ENCODE measurements around the gene ETV6.

Gene ETV6

DNA sequence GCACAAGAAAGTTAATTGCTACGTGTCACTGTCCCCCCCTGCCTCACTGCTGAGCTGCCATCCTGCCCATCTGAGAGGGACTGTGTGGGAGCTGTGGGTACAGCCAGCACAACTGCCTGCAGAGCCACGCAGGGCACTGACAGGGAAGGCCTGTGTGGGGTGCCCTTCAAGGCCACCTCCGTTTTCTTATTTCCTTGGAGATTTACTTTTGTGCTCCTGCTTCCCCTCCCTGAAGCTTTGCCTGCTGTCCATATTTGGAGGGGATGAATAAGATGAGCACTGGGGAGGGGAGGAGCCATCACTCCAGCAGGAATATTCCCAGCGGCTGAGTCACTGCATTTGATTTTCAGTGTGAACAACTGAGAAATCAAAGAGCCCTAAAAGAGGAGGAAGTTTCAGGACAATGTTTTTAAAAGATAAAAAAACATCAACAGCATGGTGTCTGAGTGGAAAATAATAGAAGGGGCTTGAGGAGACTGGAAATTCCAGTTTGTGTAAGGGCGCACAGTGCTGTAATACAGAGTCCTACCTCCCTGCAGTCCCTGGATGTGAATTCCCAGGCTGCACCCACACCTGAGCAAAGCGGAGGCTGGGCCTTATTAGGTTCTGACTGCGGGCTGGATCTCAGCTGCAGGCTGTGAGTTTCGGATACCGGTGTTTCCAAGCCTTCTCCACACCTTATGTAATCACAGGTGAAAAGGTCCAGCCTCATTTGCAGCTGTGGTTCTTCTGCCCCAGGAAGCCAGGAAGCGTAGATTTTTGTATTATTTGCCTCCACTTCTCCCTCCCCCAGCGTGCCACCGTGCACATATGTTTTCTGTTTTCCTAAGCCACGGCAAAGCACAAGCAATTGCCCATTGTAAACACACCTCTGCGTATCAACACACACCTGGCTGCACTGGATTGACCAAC is 228.7 kb downstream of the ETV6 start:
- no peak for DNase-seq (ENCODE audit: low read depth in 2 of 3, low spot score in 2 of 3)

DNA sequence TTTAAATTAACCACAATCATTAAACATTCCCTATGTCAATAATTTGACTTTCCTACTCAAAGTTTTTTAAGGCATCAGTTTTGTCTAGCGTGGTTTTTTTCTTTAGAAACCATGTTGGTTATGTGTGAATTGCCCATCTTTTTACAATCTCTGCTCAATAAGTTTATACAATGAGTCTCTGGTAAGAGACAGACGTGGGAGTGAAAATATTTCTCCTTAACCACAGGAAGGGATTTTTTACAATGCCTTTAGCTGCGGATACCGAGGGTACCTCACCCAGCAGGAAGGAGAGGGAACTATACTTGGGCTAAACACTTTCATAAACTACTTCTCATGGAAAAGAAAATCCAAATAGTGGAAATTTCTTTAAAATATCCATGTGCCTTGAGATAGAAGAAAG is 229.8 kb downstream of the ETV6 start:
- no peak for DNase-seq (ENCODE audit: low read depth in 2 of 3, low spot score in 2 of 3)

DNA sequence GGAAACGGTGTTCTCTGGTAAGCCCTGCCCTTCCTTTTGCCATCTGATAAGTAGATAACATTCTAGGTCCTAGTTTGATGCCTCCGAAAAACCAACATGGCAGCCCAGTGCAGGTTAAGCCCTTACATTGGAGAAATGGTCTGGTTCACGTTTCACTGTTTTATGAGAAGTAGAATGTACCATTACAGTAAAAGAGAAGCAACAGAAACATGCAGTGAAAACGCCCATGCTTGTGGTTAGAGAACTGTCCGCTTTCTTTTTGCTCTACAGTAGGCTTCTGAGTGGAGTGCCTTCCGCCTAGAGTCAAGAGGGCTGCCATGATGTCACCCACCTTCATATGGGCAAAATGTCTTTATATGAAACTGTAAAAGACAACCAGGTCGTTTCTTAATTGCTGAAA is 230.9 kb downstream of the ETV6 start:
- DNase-seq (ENCODE audit: low read depth in 2 of 3, low spot score in 2 of 3): no peak

DNA sequence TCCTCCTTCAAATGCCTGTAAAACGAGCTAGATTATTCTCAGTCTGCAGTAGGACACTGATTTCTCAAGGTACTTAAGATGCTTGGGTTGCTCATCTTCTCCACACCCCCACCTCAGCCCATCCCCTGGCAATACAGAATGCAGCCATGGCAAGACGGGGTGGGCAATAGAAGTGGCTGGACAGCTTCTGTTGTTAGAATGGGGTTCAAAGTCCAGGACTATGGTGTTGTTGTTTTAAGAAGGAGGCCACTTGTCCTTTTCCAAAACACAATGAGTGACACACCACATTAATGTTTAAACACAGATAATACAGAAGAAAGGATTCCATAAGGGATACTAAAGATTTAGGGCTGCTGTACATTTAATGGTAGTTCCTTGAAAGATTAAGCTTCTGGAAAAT is 232.4 kb downstream of the ETV6 start:
- no peak for DNase-seq (ENCODE audit: low read depth in 2 of 3, low spot score in 2 of 3)

DNA sequence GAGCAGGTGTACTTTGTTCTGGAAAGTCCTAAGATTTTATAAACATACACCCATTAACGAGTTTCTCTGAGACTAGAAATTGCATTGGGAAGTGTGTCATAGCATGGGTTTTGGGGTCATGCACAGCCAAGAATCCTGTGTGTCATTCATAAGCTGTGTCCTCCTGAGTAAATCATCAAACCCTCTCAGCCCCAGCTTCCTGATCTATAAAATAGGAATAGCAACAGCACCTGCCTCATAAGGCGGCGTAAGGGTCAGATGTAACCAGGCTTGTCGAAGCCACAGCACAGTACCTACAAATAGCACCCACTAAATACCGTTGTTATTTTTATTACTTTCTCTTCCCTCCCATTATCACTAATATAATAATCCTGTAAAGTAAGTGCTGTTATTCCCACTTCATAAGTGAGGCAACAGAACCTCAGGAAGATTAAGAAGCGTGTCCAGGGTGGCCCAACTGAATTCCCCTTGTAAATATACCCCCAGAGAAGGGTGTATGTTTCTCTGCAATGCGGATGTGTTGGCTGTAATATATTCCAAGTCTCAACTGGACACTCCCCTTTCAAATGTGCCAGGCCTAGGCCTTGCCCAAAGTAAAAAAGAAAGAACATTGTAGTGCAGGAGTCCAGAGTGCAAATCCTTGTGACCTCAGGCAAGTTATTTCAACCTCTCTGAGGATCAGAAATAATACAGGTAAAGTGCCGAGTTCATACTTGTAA is 233.0 kb downstream of the ETV6 start:
- no peak for DNase-seq (ENCODE audit: low read depth in 2 of 3, low spot score in 2 of 3)

DNA sequence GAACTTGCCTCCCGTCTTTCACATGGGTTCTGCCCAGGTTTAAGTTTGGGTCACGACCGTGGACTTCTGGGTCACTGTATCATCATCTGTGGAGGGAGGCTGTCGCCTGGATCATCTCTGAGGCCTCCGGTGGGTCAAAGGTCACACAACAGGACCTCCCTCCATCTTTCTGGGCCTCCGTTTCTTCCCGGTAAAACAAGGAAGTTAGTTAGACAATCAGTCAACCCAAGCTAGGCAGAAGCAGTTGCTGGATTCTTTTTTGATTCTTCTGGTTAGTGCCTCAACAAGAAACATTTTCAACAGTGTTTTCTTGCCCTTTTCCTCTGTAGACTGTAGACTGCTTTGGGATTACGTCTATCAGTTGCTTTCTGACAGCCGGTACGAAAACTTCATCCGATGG is 234.6 kb downstream of the ETV6 start:
- no peak for DNase-seq (ENCODE audit: low read depth in 2 of 3, low spot score in 2 of 3)

DNA sequence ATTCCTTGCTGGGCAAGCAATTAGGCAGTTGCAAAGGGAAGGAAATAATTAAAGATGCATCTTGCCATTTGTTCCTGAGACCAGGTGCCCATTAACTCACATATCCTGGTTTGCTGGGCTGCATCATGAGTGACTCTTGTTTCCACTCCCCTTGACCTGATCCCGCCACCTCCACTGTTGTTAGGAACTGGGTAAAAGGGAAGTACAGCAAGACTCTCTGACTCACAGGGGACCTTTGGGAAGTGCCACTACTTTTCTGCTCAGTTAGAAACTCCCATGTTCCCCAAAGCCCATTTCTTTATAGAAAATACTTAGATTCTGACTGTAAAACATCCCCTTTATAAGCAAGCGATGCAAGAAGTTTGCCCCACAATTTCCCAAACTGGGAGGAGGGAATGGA is 235.2 kb downstream of the ETV6 start:
- DNase-seq (ENCODE audit: low read depth in 2 of 3, low spot score in 2 of 3): no peak

DNA sequence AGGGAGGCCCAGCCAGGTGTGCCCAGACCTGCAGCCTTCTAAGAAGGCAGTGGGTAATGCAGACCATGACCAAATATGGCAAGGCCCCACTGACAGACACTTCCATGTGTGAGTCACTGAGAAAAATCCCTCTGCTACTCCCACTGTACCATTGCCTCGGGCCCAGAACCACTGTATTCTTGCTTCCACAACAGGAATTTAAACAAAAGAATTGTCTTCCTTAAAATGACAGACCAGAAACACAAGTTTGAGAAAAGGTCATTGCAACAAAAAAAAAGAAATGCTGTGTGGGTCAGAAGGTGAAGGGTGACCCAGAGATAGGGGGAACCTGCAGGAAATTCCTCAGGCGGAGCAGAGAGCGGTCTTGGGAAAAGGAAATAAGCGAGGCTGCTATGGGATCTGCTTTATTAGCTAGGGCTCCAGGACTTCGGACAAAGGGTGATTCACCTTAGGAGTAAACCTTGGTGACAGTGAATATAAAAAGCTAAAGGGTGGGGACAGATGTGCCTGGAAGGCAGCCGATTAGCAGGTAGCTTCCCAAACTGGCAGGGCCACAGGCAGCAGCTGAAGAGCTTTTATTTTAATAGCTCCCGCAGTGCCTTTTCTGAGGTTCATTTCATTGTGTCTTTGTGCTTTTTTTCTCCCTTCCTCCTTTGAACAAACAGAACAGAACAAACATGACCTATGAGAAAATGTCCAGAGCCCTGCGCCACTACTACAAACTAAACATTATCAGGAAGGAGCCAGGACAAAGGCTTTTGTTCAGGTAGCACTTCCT is 236.0 kb downstream of the ETV6 start:
- DNase-seq (ENCODE audit: low read depth in 2 of 3, low spot score in 2 of 3): no peak

DNA sequence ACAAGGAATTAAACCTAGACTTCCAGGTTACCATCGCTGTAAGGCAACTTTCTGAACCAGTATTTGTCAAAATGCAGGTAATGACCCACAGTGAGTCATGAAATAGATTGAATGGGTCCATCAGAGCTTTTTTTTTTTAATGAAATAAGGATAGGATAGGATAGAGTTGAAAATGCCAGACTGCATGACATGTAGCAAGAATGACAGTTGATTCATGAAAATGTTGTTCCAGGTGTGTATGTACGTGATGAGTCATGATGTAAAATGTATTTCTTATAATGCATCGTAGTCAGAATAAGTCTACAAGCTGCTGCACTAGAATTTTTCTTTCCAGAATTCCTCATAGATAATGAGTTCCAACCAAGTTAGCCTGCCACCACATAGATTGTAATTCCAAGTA is 236.9 kb downstream of the ETV6 start:
- DNase-seq (ENCODE audit: low read depth in 2 of 3, low spot score in 2 of 3): no peak

DNA sequence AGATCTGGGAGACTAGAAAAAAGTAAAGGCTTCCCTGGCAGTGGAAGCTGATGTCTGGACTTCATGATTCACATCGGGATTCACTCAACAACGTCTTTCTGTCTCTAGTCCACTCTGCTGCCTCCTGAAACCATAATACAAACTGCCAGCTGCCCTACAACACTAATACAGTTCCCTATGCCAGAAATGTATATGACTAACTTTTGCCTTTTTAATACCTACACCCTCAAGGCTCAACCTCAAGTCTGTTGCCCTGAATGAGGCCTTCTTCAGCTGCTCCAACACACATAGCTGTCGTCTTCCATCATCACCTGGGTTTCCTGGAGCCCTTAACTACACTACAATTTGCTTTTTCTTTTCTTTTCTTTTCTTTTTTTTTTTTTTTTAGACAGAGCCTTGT is 238.6 kb downstream of the ETV6 start:
- no peak for DNase-seq (ENCODE audit: low read depth in 2 of 3, low spot score in 2 of 3)

DNA sequence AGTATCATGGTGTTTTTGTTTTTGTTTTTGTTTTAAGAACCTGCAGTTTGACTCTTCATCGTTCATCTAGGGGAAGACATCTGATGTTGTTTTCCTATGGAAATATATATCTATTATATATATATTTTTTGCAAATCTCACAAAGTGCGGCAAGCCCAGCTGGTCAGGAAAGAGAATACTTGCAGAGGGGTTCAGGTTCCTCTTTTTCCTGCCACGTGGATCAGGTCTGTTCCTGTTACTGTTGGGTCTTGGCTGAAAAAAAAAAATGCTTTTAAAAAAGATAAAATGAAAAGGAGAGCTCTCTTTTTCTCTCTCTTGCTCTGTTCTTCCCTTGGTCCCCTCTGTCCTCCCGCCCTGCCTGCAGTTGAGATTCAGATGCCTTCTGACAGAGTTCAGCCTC is 241.9 kb downstream of the ETV6 start:
- DNase-seq (ENCODE audit: low read depth in 2 of 3, low spot score in 2 of 3): no peak

DNA sequence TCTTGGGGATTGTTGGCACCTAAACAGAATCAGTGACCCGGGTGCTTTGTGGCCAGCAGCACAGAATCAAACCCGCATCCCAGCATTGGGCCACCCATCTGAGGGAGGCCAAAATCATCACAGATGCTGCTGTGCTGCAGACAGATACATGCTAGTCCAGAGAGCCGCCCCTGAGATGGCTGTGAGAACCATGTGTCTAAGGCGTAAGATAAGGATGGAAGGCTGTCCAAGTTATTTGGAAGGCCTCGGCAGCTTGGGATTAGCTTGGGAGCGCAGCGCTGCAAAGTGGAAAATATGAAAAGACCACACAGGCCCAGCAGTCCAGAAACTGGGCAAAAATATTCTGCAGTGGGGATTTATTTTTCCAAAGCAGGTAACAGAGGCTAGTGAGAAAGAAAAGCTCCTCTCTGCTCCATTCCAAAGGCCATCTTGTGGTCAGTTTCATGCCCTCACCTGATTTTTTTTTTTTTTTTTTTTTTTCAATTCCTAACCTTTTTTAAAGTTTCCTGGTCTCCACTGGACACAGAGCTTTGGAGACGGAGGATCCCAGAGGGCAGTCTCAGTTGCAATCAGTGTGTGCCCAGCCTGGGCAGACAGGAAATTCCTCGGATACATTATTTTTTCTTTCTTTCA is 242.4 kb downstream of the ETV6 start:
- no peak for DNase-seq (ENCODE audit: low read depth in 2 of 3, low spot score in 2 of 3)

DNA sequence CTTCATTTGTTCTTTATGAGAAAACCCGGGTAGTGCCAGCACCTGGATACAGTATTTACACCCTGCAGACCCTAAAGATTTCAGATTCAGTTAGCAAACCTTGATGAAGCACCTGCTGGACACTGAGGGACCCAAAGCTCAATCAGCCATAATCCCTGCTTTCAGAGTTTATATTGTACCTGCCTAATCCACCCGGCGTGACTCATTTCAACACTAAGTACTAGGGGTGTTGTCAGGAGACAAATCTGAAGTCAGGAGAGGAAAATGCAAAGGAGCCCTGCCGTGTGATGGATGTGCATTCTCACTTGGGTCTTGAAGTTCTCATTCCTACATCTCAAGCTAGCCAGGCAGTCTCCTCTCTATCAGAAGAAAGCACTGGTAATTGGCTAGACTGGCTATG is 244.5 kb downstream of the ETV6 start:
- no peak for DNase-seq (ENCODE audit: low read depth in 2 of 3, low spot score in 2 of 3)

DNA sequence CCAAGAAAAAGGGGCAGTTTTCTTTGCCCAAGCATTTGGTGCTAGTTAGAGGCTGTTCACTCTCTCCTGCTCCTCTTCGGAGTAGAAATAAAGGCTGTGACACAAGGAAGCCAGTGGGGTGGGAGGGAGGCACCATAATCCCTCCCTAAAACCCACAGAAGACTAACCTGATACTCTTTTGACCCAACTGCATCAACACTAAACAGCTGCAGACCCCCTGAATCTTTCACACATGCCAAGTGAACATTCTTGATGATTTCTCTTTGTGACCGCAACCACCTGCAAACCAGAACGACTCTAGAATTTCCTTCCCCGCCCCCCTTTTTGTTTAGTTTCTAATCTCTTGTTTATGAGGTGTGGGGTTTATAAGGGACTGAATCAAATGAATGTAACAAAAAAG is 245.4 kb downstream of the ETV6 start:
- no peak for DNase-seq (ENCODE audit: low read depth in 2 of 3, low spot score in 2 of 3)

DNA sequence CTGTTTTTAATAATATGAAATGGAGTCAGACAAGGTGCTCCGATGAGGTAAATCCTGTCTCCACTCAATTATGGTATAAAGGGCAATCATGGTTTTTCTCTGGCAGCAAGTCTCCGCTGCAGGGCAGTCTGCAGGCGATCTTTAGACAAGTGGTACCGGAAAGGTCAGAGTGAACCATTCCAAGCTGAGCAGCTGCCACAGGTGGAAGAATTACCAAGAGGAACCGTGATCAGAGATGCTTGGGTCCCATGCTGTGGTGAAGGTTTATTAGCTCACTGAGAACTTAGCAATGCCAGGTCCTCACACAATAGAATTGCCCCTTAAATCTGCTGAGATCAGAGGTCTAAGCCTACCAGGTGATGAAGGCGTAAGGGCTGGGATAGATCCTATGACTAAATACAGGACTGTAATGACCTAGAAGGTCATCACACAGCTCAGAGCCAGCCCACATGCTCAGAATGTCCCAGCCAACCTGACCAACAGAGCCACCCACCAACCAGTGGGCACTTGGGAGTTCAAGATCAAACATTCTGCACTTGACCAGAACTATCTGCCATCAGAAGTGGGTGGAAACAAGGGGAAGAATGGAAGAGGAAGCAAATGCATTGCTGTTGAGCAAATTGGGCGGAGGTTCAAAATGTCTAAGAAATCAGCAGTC is 246.1 kb downstream of the ETV6 start:
- no peak for DNase-seq (ENCODE audit: low read depth in 2 of 3, low spot score in 2 of 3)

DNA sequence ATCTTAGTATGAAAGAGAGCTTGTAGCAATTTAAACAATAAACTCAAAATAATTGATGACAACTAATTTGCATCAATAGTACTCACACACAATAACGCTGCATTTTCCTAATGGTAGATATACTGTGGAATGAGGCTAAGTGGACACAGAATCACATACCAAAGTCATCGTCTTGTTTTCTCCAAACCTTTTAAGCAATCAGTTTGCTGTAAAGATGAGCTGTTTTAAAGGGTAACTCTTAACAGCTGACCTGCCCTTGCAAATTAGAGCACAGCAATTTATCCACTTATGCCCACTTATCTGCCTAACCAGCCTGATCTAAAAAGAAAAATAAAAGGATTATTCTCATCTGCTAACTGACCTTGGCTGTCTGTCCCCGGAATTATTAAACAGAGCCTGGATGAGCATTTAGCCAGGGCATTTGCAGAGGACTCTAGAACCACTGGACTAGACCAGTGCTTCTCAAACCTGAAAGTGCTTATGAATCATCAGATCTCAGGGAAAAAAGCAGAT is 247.0 kb downstream of the ETV6 start:
- DNase-seq (ENCODE audit: low read depth in 2 of 3, low spot score in 2 of 3): no peak

DNA sequence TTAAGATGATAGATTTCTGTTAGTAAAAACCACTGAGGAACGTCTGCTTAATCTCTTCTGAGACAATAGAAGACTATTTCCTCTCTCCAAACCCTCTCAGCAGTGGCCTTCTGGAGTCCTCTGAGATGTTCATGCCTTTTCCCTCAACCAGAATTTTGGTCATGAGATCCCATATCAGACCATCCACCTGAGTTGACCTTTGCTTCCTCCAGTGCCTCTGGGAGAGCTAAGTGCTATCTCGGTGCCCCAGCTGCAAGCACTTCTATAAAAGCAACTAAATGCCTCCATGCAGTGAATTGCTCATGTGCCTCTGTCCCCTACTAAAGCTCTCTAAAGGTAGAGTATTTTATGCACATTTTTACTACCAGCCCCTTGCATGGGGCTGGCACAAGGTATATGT is 248.4 kb downstream of the ETV6 start:
- DNase-seq (ENCODE audit: low read depth in 2 of 3, low spot score in 2 of 3): no peak

DNA sequence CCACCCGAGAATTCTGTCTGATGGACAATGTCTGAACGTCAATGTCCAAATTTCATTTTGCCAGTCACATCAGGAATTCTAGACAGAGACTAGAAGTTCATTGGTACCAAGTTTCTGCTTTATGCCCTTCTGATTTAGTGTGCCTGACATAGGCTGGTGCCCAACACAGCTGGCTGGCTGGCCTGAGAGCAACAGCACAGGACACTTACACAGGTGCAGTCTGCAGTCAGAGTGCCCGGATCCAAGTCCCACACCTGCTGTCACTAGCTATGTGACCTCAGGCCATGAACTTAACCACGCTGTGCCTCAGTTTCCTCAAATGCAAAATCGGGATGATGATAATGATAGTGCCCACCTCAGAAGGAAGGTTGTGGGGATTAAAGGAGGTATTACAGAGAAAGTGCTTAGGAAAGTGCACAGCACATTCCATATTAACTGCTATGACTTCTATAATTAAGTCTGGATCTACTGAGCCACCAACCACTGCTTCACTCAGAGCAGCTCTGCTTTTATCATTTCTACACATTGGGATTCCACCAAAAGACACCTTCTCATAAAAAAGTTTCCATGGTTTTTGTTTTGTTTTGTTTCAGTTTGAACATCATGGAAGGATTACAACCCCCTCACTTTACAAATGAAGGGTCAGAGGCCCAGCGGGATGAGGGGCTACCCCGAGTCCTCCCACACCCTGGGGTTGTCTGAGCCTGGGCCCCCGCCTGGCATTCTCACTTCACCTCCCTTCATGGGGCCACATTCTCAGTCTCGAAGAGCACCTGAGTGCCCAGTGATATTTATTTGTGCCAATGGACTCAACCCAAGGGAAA is 252.4 kb downstream of the ETV6 start:
- DNase-seq (ENCODE audit: low read depth in 2 of 3, low spot score in 2 of 3): peak in 1 of 3 experiments; percentile 16

DNA sequence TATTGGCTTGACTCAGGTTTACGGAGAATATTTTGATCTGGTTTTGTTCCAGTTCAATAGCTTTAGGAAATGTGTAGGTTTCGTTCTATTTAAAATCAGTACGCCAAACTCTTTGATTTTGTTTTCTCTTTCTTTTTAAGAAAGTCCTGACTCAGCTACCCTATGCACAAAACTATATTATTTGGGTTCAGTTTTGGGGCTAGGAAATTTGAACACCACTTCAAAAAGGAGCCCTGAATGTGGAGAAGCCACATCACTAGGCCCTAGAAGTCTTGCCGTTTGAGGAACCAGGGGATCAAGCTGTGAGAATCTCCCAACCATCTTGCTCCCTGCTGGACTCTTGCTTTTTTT is 253.0 kb downstream of the ETV6 start:
- DNase-seq (ENCODE audit: low read depth in 2 of 3, low spot score in 2 of 3): no peak

DNA sequence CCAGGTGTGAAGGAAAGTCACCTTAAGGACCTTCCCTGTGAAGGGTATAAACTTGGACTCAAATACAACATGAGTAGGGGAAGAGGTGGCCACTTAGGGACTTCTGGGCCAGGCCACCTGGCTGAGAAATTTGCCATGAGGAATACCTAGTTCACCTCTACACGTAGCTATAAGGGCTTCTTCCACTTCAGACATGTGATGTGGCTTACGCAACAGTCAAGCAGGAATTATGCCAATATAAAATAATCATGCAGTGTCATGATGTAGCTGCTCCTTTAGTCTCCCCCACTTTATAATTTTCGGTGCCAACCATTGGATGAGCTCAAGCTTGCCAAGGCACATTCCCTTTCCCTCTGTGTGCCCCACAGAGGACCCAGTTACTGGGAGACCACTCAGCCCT is 254.7 kb downstream of the ETV6 start:
- DNase-seq (ENCODE audit: low read depth in 2 of 3, low spot score in 2 of 3): no peak
